ENCODE results near the gene DNAH14. TPM values are rescaled to one million over a fixed set of nuclear protein-coding genes. Genes with fewer than 3 reads are reported as not detected.

Gene DNAH14
- total and polyA plus RNA-seq, 2 of the 8 experiments (the other 6 are each of a cell fraction or from before 2014, with no cell fraction given): 8.4 to 40.7 TPM

- H3K4me1 ChIP-seq (replicated peaks in 1 of 4; ENCODE audit: control insufficient read depth in 3 of 4, insufficient read depth in 4 of 4, low read length in 3 of 4): no peaks in the 10 kb centered on the region
- H3K36me3 ChIP-seq (ENCODE audit: control insufficient read depth in 2 of 4, insufficient read depth in 4 of 4, low read length in 3 of 4): no peaks in the 10 kb centered on the region; a peak in 2 of 8 replicates
- ChIA-PET CTCF (ENCODE audit: partially characterized antibody) (no interaction called here), POLR2A (ENCODE audit: partially characterized antibody) (no interaction called here)
- no peak overlapping the region for H4K91ac ChIP-seq (replicated peaks; ENCODE audit: insufficient read length, low read length)
- H3K23ac ChIP-seq (ENCODE audit: insufficient read length): no peak overlapping the region
- no peak for DNase-seq (ENCODE audit: low read depth in 1 of 2, low spot score in 2 of 2)
- H3K4me2 ChIP-seq (ENCODE audit: insufficient read depth in 1 of 2, low read depth in 2 of 2, low read length in 2 of 2): no peak overlapping the region
- H3K9ac ChIP-seq (replicated peaks in 1 of 4; ENCODE audit: extremely low read depth in 1 of 4, low read depth in 3 of 4, low read length in 3 of 4): no peak overlapping the region
- no peak for FAIRE-seq
- TF ChIP-seq RFX5 (IDR thresholded peaks at IDR 0.05; ENCODE audit: borderline replicate concordance, low read depth, low read length) (no peak), NRF1 (IDR thresholded peaks at IDR 0.05; ENCODE audit: low read depth, low read length) (no peak), TBP (IDR thresholded peaks at IDR 0.05; ENCODE audit: low read depth, low read length) (no peak), RAD21 (IDR thresholded peaks at IDR 0.05 in 1 of 2, conservative IDR thresholded peaks at IDR 0.05 in 1 of 2; ENCODE audit: low read depth in 2 of 2, low read length in 2 of 2) (no peak), SIRT6 (IDR thresholded peaks at IDR 0.05; ENCODE audit: low read length) (no peak), EGR1 (IDR thresholded peaks at IDR 0.05; ENCODE audit: borderline replicate concordance, low read depth, low read length) (no peak), CBX8 (IDR thresholded peaks at IDR 0.05; ENCODE audit: borderline replicate concordance, low read depth, low read length) (no peak), GTF2F1 (IDR thresholded peaks at IDR 0.05; ENCODE audit: borderline replicate concordance, low read depth, low read length) (no peak), CHD1 (IDR thresholded peaks at IDR 0.05; ENCODE audit: low read depth, low read length) (no peak)
- no peak overlapping the region for H2BK120ac ChIP-seq (replicated peaks; ENCODE audit: low read depth, low read length)
- no peak overlapping the region for H3K4me3 ChIP-seq (ENCODE audit: extremely low read depth in 1 of 4, insufficient read depth in 2 of 4, low read depth in 3 of 4, low read length in 4 of 4)
- H4K20me1 ChIP-seq (replicated peaks in 1 of 2; ENCODE audit: control insufficient read depth in 1 of 2, insufficient read depth in 2 of 2, low read length in 2 of 2): no peaks in the 10 kb centered on the region
- H3K18ac ChIP-seq (ENCODE audit: extremely low read depth, low read length): no peak overlapping the region
- no peak overlapping the region for H2BK12ac ChIP-seq (ENCODE audit: low read depth, low read length)
- H4K5ac ChIP-seq (ENCODE audit: insufficient read length, low read depth, low read length): no peak overlapping the region
- H3K9me3 ChIP-seq (ENCODE audit: insufficient read depth in 2 of 2, low read depth in 1 of 2, low read length in 1 of 2): peaks cover 3 to 5% of the 10 kb centered on the region in 2 experiments; a peak in 2 of 4 replicates
- H3K4ac ChIP-seq (replicated peaks; ENCODE audit: insufficient read length, low read depth, low read length): no peak overlapping the region
- H2AK5ac ChIP-seq (ENCODE audit: low read depth, low read length): no peak overlapping the region
- no peak overlapping the region for H4K8ac ChIP-seq (ENCODE audit: extremely low read depth, insufficient read depth, low read length)
- no peak overlapping the region for H2AFZ ChIP-seq (ENCODE audit: low read length)
- H3K27ac ChIP-seq (ENCODE audit: low read depth, low read length): no peak overlapping the region
- H2BK5ac ChIP-seq (ENCODE audit: low read depth, low read length): no peak overlapping the region
- H2BK20ac ChIP-seq (ENCODE audit: low read length): no peak overlapping the region
- no peak overlapping the region for H2BK15ac ChIP-seq (ENCODE audit: low read length)
- H3K27me3 ChIP-seq (replicated peaks in 1 of 4; ENCODE audit: control insufficient read depth in 3 of 4, extremely low read depth in 1 of 4, insufficient read depth in 3 of 4, low read length in 3 of 4): no peaks in the 10 kb centered on the region
- no peak overlapping the region for H3K14ac ChIP-seq (ENCODE audit: insufficient read length)
- no peaks in the 10 kb centered on the region for H3K79me1 ChIP-seq (ENCODE audit: low read depth, low read length)
- H3K79me2 ChIP-seq (ENCODE audit: control insufficient read depth in 1 of 2, insufficient read depth in 2 of 2, low read length in 2 of 2): no peaks in the 10 kb centered on the region
- H3K23me2 ChIP-seq (ENCODE audit: low read depth, low read length): no peaks in the 10 kb centered on the region
- H3K56ac ChIP-seq (replicated peaks; ENCODE audit: insufficient read length, low read depth, low read length): no peak overlapping the region
Observed at GRCh38 chr1:225191199-225191753, 261.8 kb downstream of the DNAH14 start.

Data from H1 (cell line).